ENCODE data around the gene TPP1.

- TF ChIP-seq CTCF (IDR thresholded peaks at IDR 0.05) (no peak), POLR2AphosphoS5 (IDR thresholded peaks at IDR 0.05) (no peak)
Observed at GRCh38 chr11:6570691-6571427, 48.4 kb downstream of the TPP1 start.

Data from breast epithelium (tissue), 3 donors.